ENCODE measurements around the gene PPP2R3A. TPM values are rescaled to one million over a fixed set of nuclear protein-coding genes. Genes with fewer than 3 reads are reported as not detected.
"Not testable (repeated sequence)": the region's sequence is repeated elsewhere in the genome, so short reads cannot be mapped to it uniquely, and the experiment has no call there.

PPP2R3A gene
- total RNA-seq, 1 donor from 2014 or later: 35.0 TPM

DNA sequence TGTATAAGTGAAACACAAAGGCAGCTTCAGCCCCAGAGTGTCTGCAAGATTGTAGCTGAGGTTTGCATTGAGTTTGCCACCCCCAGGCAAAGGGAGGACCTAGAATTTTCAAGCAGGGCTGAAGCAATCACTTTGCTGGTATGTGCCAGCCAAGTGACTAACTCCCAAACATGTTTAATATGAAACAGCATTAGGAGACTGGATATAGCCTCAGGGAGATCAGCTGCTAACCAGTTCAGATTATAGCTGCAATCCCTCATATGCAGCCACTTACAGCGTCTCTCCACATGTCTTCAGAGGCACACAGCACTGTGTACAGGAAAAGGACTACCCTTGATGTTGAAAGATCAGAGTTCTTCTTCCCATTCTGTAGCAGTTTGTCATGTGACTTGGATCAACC, 38.4 kb upstream of the PPP2R3A start:
- Mint-ChIP-seq H3K4me3 (ENCODE audit: low read depth) (no peak overlapping the region), H3K9me3 (ENCODE audit: low read depth) (no peaks in the 10 kb centered on the region), H3K27me3 (no peaks in the 10 kb centered on the region), H3K36me3 (ENCODE audit: insufficient read depth) (no peaks in the 10 kb centered on the region), H3K27ac (no peak overlapping the region), H3K4me1 (ENCODE audit: low read depth) (no peaks in the 10 kb centered on the region)
- no peak for DNase-seq (ENCODE audit: low spot score, unreplicated experiment)
- TF ChIP-seq CTCF (IDR thresholded peaks at IDR 0.05; ENCODE audit: unreplicated experiment): no peak

DNA sequence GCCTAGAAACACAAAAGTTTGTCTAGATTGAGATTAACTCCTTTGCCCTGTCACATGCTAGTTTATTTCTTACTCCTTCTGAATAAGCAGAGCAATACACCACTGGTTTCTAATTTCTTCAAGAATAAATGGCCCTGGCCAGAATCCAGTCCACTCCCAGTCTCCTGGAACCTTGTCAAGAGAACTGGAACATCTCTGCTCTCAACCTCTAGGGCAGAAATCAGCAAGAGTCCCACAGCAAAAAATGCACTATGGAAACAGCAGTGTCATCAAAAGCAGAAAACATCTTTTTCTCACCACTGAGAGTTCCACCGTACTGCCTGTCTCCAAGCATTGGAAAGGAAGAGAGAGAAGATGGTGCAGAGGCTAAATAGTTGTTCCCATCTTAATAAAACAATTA, 35.9 kb upstream of the PPP2R3A start:
- Mint-ChIP-seq H3K4me1 (ENCODE audit: low read depth) (no peaks in the 10 kb centered on the region), H3K4me3 (ENCODE audit: low read depth) (no peak overlapping the region), H3K27me3 (no peaks in the 10 kb centered on the region), H3K27ac (no peak overlapping the region), H3K9me3 (ENCODE audit: low read depth) (no peaks in the 10 kb centered on the region), H3K36me3 (ENCODE audit: insufficient read depth) (no peaks in the 10 kb centered on the region)
- no peak for TF ChIP-seq CTCF (IDR thresholded peaks at IDR 0.05; ENCODE audit: unreplicated experiment)
- no peak for DNase-seq (ENCODE audit: low spot score, unreplicated experiment)

DNA sequence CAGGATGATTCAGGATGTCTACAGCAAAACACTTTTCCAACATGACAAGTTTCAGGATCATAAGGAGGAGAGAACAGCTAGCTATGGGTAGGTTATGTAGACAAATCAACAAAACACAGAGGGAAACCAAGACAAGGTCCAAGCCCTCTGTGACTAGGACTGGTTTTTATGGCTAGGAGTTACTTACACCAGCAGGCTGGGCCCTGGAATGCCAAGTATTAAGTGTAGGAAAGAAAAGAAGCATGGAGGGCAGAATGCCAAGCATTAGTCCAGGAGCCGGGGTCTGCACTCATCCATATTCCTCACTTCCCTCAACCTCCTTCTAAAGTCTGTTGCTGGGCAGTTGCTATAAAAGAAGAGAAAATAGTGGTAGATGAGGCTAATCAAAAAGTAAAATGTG, 35.3 kb upstream of the PPP2R3A start:
- DNase-seq (ENCODE audit: low spot score, unreplicated experiment): no peak
- no peak overlapping the region for H3K27ac Mint-ChIP-seq
- H3K9me3 Mint-ChIP-seq (ENCODE audit: low read depth): no peaks in the 10 kb centered on the region
- TF ChIP-seq CTCF (IDR thresholded peaks at IDR 0.05; ENCODE audit: unreplicated experiment): no peak
- H3K36me3 Mint-ChIP-seq (ENCODE audit: insufficient read depth): no peaks in the 10 kb centered on the region
- no peak overlapping the region for H3K4me3 Mint-ChIP-seq (ENCODE audit: low read depth)
- H3K27me3 Mint-ChIP-seq: no peaks in the 10 kb centered on the region
- no peaks in the 10 kb centered on the region for H3K4me1 Mint-ChIP-seq (ENCODE audit: low read depth)

DNA sequence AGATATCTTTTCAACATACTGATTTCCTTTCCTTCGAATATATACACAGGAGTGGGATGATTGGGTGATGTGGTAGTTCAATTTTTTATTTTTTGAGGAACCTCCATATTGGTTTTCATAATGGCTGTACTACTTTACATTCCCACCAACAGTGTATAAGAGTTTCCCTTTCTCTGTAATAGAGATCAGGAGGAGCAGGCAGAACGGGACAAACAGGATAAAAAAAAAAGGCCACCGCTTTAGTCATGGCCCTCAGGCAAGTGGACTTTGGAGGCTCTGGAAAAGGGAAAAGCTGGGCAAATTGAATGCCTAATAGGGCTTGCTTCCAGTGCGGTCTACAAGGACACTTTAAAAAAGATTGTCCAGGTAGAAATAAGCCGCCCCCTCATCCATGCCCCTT, 30.4 kb upstream of the PPP2R3A start:
- DNase-seq (ENCODE audit: low spot score, unreplicated experiment); H3K36me3 Mint-ChIP-seq (ENCODE audit: insufficient read depth); H3K27me3 Mint-ChIP-seq; H3K4me1 Mint-ChIP-seq (ENCODE audit: low read depth); H3K9me3 Mint-ChIP-seq (ENCODE audit: low read depth); H3K27ac Mint-ChIP-seq; H3K4me3 Mint-ChIP-seq (ENCODE audit: low read depth): not testable (repeated sequence)

GRCh38 chr3:135937766-135938165, 27.8 kb upstream of the PPP2R3A start:
- not testable (repeated sequence) for H3K27me3 Mint-ChIP-seq; H3K36me3 Mint-ChIP-seq (ENCODE audit: insufficient read depth); H3K4me1 Mint-ChIP-seq (ENCODE audit: low read depth); H3K4me3 Mint-ChIP-seq (ENCODE audit: low read depth); DNase-seq (ENCODE audit: low spot score, unreplicated experiment); H3K27ac Mint-ChIP-seq
- H3K9me3 Mint-ChIP-seq (ENCODE audit: low read depth): peaks cover 11% of the 10 kb centered on the region

DNA sequence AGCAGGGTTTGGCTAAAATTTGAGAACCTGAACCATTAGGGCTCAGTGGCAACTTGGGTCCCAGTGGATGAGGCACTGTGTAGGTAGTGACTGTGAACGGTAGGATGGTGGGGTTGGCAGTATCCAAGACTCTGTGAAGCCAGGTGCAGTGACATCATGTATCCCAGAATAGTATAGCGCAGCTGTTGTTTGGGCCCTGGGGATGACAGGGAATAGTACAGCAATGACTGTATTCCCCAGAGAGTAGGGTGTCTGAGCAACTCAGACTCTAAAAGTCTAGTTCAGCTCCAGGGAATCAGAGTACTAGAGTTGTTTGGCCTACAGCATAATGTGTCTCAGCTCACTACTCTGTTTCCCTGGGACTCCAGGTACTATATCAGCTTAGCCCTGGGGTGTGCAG, 20.7 kb upstream of the PPP2R3A start:
- Mint-ChIP-seq H3K4me3 (ENCODE audit: low read depth) (no peak overlapping the region), H3K9me3 (ENCODE audit: low read depth) (peaks cover 6% of the 10 kb centered on the region), H3K36me3 (ENCODE audit: insufficient read depth) (no peaks in the 10 kb centered on the region), H3K4me1 (ENCODE audit: low read depth) (no peaks in the 10 kb centered on the region), H3K27me3 (peaks cover 7% of the 10 kb centered on the region), H3K27ac (no peak overlapping the region)
- no peak for TF ChIP-seq CTCF (IDR thresholded peaks at IDR 0.05; ENCODE audit: unreplicated experiment)
- DNase-seq (ENCODE audit: low spot score, unreplicated experiment): no peak
